Measurements from ENCODE around the gene SYNGR2.
"Not testable (repeated sequence)": the region's sequence is repeated elsewhere in the genome, so short reads cannot be mapped to it uniquely, and the experiment has no call there.

The SYNGR2 gene

DNA sequence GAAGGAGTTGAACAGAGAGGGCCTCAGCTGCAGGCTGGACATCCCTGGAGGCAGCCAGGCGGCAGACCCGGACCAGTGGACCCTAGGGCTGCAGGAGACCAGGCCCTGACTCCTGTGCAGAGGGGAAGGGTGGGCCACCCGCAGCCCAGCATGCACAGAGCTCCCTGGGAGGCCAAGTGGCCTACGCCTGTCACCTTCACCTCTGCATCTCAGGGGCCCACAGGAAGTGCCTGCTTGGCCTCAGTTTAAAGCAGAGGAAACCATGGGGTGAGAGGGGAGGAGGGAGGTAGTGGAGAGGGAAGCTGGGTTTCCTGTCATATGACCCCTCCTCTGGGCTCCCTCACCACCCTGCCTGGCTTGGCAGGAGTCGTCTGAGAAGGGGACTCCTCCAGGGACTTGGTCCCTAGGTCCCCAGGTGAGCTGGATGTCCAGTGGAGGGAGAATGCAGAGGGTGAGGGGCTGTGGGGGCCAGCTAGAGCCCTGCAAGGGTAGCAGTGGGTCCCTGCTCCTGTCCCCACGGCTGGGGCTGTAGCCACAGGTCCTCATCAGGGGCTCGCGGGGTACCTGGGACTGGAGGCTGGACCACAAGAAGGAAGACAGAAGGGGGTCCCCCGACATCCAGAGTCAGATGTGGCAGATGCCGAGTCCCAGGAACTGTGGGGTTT lies 37.8 kb upstream of the SYNGR2 start, which contains the start of gene TMC8:
TMC8 (plus strand) TSS at position 335 of the 665 bp plus-strand sequence. CDS start 818 bp downstream, outside the sequence.
- peak; percentile 48 for DNase-seq

GRCh38 chr17:78131172-78132083 lies 37.0 kb upstream of the SYNGR2 start:
- peak; percentile 71 for DNase-seq

DNA sequence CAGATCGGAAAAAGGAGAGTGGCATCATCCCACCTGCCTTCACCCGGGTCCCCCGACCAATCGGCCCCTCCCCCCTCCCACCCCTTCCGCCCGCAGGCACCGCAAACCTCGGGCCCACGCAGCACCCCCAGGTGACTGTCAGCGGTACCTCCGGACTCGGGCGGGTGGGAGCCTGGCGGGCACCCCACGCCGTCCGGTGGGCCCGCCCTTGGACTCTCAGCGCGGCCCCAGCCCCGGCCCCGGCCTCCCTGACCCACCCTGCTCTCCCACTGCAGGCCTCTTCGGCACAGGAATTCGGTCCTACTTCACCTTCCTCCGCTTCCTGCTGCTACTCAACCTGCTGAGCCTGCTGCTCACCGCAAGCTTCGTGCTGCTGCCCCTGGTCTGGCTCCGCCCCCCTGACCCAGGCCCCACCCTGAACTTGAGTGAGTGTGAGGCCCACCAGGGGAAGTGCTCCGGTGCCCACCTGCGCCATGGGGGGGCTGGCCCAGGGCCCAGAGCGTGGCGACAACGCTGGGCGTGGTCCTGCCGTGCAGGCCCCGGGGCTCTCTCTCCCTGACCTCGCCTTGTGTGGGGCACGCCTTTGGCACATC lies 36.2 kb upstream of the SYNGR2 start:
- DNase-seq, result peak; percentile 54

DNA sequence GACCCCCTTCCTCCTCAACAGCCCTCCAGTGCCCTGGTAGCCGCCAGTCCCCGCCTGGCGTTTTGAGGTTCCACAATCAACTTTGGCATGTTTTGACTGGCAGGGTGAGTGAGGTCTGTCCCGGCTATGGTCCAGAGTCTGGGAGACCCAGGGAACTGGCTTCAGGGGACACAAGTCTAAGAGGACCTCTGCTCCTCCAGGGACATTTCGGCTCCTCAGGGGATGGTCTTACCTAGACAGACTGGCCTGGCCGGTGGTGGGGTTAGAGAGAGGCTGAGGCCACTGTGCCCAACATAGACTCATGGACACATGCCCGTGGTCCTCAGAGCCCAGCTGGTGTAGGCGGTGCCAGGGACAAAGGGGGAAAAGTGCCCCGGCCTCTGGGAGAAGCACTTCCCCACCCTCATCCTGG lies 35.6 kb upstream of the SYNGR2 start:
- no peak for DNase-seq

DNA sequence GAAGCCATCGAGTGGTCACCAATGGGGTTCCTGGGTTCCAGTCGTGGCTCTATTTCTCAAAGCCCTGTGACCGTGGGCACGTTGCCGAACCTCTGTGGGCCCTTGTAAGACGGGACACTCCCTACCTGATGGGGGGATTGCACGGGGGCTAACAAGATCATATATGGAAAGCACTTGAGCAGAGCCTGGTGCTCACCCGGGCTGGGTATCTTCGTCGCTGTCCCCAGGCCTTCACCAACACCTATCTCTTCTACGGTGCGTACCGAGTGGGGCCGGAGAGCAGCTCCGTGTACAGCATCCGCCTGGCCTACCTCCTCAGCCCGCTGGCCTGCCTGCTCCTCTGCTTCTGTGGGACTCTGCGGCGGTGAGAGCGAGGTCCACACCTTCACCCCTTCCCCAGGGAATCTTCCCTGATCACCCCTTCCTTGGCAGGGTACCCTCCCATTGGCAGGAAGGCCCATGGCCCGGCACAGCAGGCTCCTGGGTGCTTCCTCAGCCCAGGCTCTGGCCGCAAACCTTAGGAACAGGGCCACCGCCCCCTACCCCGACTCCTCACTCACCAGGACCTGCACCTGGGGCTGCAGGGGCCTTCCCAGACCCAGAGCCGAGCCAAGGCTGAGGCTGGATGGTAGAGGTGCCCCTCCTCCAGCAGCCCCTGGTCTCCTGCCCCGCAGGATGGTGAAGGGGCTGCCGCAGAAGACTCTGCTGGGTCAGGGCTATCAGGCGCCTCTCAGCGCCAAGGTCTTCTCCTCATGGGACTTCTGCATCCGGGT lies 35.0 kb upstream of the SYNGR2 start:
- no peak for DNase-seq

DNA sequence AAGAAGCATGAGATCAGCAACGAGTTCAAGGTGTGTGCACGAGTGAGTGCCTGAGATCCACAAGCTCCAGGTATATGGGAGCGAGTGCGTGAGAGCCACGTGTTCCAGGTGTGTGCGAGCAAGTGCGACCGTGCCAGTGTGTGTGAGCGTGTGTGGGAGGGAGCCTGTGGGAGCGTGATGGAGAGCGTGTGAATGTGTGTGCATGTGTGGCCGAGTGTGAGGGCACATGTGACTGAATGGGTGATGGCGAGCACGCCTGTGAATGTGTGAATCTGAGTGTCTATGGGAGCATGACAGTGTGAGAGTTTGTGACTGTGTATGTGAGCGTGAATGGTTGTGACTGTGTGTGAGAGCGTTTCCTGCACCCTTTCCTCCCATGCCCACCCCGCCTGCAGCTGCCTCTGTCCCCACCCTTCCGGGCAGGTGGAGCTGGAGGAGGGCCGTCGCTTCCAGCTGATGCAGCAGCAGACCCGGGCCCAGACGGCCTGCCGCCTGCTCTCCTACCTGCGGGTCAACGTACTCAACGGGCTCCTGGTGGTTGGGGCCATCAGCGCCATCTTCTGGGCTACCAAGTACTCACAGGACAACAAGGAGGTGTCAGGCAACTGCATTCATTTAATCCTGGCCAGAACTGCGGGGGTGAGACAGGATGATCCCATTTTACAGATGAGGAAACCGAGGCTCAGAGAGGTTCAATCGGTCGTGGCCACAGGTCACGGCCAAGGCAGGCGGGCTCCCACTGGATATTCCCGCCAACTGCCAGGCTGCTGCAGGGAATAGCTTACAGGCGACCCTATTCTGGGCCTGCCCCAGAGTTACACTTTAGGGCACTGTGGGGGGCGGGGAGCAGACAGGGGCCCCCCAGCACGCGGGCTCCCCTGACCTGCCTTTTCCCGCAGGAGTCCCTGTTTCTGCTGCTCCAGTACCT lies 34.1 kb upstream of the SYNGR2 start:
- peak; percentile 50 for DNase-seq

DNA sequence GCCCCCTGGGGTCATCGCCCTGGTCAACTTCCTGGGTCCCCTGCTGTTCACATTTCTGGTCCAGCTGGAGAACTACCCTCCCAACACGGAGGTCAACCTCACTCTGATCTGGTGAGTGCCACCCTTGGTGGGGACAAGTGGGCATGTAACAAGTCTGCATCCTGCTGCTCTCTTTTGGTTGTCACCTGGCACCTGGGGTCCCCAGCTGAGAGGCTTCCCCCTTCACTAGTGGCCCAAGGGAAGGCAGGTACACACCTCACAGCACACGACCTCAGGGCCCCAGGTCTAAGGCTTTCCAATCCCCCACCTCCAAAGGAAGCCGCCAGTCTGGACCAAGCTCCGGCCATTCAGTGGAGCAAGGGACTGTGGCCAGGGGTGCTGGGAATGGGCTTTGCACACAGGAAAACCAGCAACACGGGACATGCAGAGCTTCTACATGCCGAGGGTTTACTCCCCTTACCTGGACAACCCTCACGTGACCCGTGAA lies 33.4 kb upstream of the SYNGR2 start:
- no peak for DNase-seq

DNA sequence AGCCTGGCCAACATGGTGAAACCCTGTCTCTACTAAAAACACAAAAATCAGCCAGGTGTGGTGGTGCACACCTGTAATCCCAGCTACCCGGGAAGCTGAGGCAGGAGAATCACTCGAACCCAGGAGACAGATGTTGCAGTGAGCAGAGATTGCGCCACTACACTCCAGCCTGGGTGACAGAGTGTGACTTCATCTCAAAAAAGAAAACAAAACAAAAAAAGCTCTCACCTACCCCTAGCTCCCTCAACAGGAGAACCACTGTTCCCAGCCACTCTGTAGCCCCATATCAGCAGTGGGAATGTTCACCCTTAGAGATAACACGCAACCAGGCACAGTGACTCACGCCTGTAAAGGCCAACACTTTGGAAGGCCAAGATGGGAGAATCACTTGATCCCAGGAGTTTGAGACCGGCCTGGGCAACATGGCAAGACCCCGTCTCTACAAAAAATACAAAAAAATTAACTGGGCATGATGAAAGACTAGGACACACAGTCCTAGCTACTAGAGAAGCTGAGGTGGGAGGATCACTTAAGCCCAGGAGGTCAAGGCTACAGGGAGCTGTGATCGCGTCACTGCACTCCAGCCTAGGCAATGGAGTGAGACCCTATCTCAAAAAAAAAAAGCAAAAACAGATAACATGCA lies 32.4 kb upstream of the SYNGR2 start:
- no peak for DNase-seq

DNA sequence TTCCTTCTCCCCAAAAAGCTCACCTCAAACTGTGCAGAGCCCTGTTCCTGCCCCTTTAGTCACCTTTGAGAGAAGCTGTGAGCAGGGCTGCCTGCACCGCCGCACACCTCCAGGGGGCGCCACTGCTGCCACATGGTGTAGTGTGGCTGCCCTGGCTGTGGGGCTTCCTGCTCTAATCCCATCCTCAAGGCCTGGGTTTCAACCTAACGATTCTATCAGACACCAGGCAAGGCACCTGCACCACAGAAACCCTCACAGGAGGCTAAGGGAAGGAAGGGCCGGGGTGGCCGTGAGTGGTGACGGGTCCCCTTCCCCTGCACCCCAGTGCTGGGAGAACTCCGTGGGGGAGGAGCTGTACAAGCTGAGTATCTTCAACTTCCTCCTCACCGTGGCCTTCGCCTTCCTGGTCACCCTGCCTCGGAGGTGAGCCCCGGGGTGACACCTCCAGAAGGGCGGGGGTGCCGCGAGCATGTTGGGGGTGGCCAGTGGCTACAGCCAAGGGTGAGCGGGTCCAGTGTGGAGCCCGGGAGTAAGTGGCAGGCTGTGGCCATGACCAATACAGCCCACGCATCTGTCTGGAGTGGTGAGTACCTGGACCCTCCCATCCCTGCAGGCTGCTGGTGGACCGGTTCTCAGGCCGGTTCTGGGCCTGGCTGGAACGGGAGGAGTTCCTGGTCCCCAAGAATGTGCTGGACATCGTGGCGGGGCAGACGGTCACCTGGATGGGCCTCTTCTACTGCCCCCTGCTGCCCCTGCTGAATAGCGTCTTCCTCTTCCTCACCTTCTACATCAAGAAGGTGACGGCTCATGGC lies 30.8 kb upstream of the SYNGR2 start:
- no peak for DNase-seq

DNA sequence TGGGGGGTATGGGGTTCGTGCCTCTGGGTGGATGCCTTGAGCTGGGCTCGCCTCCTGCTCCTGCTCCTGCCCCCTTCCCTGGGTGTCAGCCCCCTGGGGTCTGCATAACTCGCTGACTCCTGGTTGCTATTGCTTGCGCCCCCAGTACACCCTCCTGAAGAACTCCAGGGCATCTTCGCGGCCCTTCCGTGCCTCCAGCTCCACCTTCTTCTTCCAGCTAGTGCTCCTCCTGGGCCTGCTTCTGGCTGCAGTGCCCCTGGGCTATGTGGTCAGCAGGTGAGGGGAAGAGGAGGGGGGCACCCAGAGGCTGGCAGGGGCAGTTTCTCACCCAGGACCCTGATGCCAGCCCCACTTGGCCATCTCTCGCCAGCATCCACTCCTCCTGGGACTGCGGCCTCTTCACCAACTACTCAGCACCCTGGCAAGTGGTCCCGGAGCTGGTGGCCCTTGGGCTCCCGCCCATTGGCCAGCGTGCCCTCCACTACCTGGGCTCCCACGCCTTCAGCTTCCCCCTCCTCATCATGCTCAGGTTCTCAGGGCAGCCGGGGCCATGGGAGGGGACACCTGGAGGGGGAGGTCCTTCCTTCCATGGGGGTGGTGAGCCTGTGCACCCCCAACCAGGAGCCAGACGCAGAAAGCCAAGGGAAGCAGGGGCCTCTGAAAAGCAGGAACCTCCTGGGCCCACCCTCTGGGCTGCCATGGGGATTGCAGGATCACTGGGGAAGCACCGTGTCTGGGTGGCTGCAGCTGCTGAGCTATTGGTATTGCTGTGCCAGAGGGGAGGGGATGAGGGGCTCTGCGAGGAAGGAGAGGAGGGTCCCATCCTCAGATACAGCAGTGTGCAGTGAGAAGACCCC lies 29.9 kb upstream of the SYNGR2 start:
- DNase-seq, result no peak

DNA sequence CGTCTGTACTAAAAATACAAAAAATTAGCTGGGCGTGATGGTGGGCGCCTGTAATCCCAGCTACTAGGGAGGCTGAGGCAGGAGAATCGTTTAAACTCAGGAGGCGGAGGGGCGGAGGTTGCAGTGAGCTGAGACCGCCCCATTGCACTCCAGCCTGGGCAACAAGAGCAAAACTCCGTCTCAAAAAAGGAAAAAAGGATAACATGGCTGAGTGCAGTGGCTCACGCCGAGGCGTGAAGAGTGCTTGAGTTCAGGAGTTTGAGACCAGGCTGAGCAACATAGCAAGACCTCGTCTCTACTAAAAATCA lies 28.6 kb upstream of the SYNGR2 start:
- not testable (repeated sequence) for DNase-seq

DNA sequence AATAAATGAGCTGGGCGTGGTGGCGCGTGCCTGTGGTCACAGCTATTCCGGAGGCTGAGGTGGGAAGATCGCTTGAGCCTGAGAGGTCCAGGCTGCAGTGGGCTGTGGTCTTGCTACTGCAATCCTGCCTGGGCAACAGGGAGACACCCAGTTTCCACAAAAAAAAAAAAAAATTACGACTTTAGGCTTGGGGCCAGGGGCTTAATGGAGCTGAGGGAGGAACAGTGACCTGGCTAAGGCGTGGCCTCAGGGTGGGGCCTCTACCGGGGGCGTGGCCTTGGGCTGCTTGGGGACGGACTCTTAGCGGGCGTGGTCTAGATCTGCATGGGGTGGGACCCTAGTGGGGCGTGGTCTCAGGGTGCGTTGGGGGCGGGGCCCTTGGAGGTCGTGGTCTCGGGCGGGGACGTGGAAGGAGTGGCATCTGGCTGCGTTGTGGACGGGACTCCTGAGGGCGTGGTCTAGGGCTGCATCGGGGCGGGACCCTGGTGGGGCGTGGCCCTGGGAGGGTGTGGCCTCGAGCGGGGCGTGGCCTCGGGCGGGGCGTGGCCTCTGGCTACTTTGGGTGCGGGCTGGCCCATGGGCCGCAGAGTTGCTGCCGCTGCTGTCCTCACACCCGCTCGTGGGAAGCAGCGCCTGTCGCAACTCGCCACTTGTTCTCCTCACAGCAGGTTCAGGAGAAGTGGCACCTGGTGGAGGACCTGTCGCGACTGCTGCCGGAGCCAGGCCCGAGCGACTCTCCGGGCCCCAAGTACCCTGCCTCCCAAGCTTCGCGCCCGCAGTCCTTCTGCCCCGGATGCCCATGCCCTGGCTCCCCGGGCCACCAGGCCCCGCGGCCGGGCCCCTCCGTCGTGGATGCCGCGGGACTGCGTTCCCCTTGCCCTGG lies 28.0 kb upstream of the SYNGR2 start:
- peak; percentile 79 for DNase-seq

- DNase-seq, result no peak
These were observed 26.8 kb upstream of the SYNGR2 start for GRCh38 chr17:78141437-78142118.

DNA sequence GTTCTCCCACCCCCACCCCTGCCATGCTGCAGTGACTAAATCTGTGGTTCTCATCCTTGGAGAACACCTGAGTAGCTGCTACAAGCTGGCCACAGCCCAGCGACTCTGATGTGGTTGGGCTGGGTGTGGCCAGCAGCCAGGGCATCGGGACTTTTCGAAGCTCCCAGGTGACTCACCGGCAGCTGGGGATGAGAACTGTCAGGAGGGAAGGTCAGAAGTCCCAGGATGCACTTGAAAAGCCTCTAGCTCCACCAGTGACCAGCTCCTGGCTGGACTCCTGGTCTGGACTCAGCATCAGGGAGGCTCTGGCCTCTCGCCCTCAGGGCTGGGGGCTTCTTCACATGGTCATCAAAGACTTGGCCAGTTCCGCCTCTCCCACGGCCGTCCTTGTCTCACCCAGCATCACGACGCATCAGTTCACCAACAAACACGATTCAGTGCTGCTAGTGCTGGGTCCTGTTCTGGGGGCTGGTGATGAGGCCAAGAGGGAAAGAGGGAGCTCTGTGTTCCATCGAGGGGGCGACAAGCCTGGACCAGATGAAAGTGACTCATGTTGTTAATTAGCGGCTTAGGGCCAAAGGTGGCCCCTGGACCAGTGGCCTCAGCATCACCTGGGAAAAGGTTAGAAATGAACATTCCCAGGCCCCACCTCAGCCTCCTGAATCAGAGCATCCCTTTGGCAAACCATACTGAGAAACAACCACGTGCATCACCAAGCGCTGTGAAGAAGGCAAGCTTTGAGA lies 26.1 kb upstream of the SYNGR2 start:
- no peak for DNase-seq

GRCh38 chr17:78143214-78144146 lies 24.9 kb upstream of the SYNGR2 start:
- DNase-seq, result no peak
